ENCODE measurements around the gene GCNT2.

The GCNT2 gene

DNA sequence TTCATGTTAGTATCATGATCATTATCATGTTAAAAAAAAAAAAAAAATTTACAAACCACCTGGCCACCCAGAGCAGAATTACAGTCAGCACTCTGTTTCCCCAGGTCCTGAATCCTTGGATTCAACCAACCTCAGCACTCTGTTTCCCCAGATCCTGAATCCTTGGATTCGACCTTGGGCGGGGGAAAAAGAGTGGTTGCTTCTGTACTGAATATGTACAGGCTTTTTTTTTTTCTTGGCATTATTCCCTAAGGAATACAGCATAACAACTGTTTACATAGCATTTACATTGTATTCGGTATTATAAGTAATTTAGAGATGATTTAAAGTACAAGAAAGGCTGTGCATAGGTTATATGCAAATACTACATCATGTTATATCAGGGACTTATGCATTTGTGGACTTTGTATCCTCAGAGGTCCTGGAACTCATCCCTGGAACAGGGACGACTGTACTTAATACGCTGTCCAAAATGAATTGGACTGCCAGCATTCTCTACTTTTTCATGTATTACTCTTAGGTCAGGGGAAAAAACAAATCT, 31.2 kb downstream of the GCNT2 start:
- H3K4me3 ChIP-seq (ENCODE audit: low read length) = no peak overlapping the region
- TF ChIP-seq, protein P1, sequence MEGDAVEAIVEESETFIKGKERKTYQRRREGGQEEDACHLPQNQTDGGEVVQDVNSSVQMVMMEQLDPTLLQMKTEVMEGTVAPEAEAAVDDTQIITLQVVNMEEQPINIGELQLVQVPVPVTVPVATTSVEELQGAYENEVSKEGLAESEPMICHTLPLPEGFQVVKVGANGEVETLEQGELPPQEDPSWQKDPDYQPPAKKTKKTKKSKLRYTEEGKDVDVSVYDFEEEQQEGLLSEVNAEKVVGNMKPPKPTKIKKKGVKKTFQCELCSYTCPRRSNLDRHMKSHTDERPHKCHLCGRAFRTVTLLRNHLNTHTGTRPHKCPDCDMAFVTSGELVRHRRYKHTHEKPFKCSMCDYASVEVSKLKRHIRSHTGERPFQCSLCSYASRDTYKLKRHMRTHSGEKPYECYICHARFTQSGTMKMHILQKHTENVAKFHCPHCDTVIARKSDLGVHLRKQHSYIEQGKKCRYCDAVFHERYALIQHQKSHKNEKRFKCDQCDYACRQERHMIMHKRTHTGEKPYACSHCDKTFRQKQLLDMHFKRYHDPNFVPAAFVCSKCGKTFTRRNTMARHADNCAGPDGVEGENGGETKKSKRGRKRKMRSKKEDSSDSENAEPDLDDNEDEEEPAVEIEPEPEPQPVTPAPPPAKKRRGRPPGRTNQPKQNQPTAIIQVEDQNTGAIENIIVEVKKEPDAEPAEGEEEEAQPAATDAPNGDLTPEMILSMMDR (conservative IDR thresholded peaks at IDR 0.05; ENCODE audit: low read length) = no peak
- DNase-seq (ENCODE audit: low read depth) = no peak

DNA sequence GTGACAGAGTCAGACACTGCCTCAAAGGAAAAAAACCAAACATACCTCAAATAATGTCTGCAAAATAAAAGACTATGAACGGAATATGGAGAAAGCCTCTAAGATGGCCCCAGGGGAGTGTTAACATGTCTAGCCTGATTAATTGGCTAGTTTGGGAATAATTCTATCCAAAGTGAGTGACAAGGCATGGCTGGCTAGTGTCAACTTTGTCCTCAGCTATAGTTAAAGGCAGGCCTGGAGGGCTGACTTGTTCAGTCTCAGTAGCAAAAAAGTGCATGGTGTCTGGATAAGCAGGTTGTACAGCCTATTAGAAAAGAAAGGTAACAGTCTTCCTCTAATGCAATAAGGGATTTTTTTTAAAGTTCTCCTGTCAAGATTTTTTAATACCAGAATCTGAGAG, 32.7 kb downstream of the GCNT2 start:
- H3K4me3 ChIP-seq (ENCODE audit: low read length) = no peak overlapping the region
- TF ChIP-seq, protein P1 (conservative IDR thresholded peaks at IDR 0.05; ENCODE audit: low read length) = no peak
- no peak for DNase-seq (ENCODE audit: low read depth)

DNA sequence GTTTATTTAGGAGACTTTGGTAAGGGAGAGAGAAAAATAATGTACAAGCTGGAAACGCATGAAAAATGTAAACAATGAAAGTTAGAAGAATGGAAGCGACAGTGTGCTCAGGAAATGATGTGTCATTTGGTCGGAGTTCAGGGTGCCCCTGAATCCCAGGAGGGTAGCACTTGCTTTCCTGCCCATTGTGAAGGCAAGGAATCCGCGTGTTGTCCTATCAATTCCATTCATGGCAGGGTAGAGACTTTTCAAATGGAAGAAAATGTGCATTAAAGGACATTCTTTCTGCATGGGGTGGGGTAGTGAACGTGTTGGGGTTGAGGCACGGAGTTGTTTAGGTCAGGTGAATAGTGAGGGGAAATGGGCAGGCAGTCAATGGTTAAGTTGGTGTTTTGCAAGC, 33.7 kb downstream of the GCNT2 start:
- TF ChIP-seq, protein P1 (conservative IDR thresholded peaks at IDR 0.05; ENCODE audit: low read length) = no peak
- H3K4me3 ChIP-seq (ENCODE audit: low read length) = no peak overlapping the region
- DNase-seq (ENCODE audit: low read depth) = no peak

DNA sequence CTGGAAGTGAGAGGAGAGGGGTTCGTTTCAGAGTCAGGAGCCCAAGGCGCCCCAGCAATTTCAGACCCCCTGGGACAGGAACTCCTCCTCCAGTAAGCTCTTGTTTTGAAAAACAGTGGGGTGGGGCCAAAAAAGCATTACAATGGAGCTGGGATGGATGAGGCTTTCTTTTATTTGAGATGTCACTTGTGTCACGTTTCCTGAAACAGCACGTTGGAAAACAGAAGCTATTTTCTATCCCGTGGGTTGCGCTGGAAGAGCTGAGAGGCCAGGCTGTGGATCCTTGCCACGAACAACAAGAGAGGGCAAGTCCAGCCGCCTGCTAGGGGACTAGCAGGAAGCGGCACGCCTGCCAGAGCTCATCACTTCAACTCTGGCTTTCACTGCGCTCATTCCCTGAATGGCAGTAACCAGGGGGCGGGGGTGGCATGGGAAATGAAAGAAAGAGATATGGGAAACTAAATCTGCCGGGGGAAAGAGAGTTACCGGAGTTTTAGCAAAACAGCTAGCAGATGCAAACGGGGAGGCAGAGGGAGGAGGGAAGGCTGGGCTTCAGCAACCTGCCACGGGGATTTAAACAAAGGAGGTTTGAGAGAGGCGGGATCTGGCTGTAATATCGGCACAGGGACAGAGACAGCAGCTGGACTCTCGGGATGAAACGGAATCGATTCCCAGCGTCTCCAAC, 34.6 kb downstream of the GCNT2 start:
- TF ChIP-seq, protein P1 (conservative IDR thresholded peaks at IDR 0.05; ENCODE audit: low read length) = no peak
- peak overlapping the region; percentile 46 for H3K4me3 ChIP-seq (ENCODE audit: low read length)
- peak; percentile 15 for DNase-seq (ENCODE audit: low read depth)

DNA sequence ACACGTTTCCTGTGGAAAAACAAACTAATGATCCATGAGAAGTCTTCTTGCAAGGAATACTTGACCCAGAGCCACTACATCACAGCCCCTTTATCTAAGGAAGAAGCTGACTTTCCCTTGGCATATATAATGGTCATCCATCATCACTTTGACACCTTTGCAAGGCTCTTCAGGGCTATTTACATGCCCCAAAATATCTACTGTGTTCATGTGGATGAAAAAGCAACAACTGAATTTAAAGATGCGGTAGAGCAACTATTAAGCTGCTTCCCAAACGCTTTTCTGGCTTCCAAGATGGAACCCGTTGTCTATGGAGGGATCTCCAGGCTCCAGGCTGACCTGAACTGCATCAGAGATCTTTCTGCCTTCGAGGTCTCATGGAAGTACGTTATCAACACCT, 35.4 kb downstream of the GCNT2 start:
- no peak overlapping the region for H3K4me3 ChIP-seq (ENCODE audit: low read length)
- DNase-seq (ENCODE audit: low read depth) = no peak
- TF ChIP-seq, protein P1 (conservative IDR thresholded peaks at IDR 0.05; ENCODE audit: low read length) = no peak

DNA sequence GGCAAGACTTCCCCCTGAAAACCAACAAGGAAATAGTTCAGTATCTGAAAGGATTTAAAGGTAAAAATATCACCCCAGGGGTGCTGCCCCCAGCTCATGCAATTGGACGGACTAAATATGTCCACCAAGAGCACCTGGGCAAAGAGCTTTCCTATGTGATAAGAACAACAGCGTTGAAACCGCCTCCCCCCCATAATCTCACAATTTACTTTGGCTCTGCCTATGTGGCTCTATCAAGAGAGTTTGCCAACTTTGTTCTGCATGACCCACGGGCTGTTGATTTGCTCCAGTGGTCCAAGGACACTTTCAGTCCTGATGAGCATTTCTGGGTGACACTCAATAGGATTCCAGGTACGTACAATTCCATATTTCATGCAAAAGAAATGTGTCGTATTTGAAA, 35.8 kb downstream of the GCNT2 start:
- no peak overlapping the region for H3K4me3 ChIP-seq (ENCODE audit: low read length)
- TF ChIP-seq, protein P1 (conservative IDR thresholded peaks at IDR 0.05; ENCODE audit: low read length) = no peak
- DNase-seq (ENCODE audit: low read depth) = no peak

DNA sequence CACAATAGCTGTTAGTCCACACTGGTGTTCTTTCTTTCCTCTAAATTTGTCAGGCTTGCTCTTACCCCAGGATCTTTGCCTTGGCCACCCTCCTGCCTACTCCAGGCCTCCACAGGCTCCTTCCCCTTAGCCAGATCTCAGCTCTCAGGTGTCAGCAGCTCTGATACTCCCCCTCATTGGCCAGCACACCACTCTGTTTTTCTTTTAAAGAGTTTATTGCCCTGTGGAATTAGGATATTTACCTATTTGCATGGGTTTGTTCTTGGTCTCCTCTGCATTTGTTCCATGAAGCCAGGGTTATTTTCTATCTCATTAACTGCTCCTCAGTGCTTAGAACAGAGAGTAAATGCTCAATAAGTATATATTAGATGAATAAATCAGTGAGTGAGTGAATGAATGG, 36.8 kb downstream of the GCNT2 start:
- no peak for DNase-seq (ENCODE audit: low read depth)
- no peak overlapping the region for H3K4me3 ChIP-seq (ENCODE audit: low read length)
- TF ChIP-seq, protein P1 (conservative IDR thresholded peaks at IDR 0.05; ENCODE audit: low read length) = no peak
